HFF-Myc (cell line): ENCODE results near the gene EEPD1.
"Not testable (repeated sequence)": the region's sequence is repeated elsewhere in the genome, so short reads cannot be mapped to it uniquely, and the experiment has no call there.

Source experiments
- DNase-seq: peaks from one replicate; pipeline ENCODE4 v3.0.0-alpha.2; 2011; ENCODE audit warnings: low read depth; ENCODE audit errors: extremely low read depth
- H3K4me3 ChIP-seq: replicated peaks from 2 replicates; pipeline ENCODE4 v1.5.1; 2011; ENCODE audit warnings: low read depth, mild to moderate bottlenecking, control low read depth, low read length
- CTCF ChIP-seq: IDR thresholded peaks from 2 replicates; pipeline ENCODE4 v1.5.1; 2012; ENCODE audit warnings: mild to moderate bottlenecking, low read depth, low read length, control low read depth; ENCODE audit errors: missing control alignments

EEPD1 gene

GRCh38 chr7:36315309-36315944, 162.4 kb downstream of the EEPD1 start:
- no peak for TF ChIP-seq CTCF
- no peak overlapping the region for H3K4me3 ChIP-seq
- DNase-seq: no peak

GRCh38 chr7:36316319-36316718, 163.3 kb downstream of the EEPD1 start:
- H3K4me3 ChIP-seq: no peak overlapping the region
- no peak for DNase-seq
- no peak for TF ChIP-seq CTCF

- DNase-seq: no peak
- H3K4me3 ChIP-seq: no peak overlapping the region
- no peak for TF ChIP-seq CTCF
These were observed 164.2 kb downstream of the EEPD1 start for GRCh38 chr7:36317276-36317675.

- H3K4me3 ChIP-seq: no peak overlapping the region
- TF ChIP-seq CTCF: no peak
- no peak for DNase-seq
These were observed 165.1 kb downstream of the EEPD1 start for GRCh38 chr7:36318116-36318515.

- DNase-seq: not testable (repeated sequence)
These were observed 168.2 kb downstream of the EEPD1 start for GRCh38 chr7:36321284-36321683.

GRCh38 chr7:36336390-36336789, 183.3 kb downstream of the EEPD1 start:
- no peak for DNase-seq
- no peak for TF ChIP-seq CTCF
- no peak overlapping the region for H3K4me3 ChIP-seq

More at GRCh38 chr7:36321284-36321683, 168.2 kb downstream of the EEPD1 start:
- H3K4me3 ChIP-seq: not testable (repeated sequence)

GRCh38 chr7:36338256-36338655, 185.2 kb downstream of the EEPD1 start:
- TF ChIP-seq CTCF: no peak
- H3K4me3 ChIP-seq: no peak overlapping the region
- DNase-seq: no peak
